ENCODE data around the gene PSEN1.

PSEN1 gene

GRCh38 chr14:73223049-73223448, 86.7 kb downstream of the PSEN1 start:
- no peaks in the 10 kb centered on the region for H3K9me3 ChIP-seq (ENCODE audit: control insufficient read depth, insufficient read depth, low read length)
- H3K27me3 ChIP-seq (ENCODE audit: control insufficient read depth, low read length): no peaks in the 10 kb centered on the region
- H3K79me2 ChIP-seq (ENCODE audit: control insufficient read depth, low read length): no peaks in the 10 kb centered on the region
- no peak for TF ChIP-seq EZH2phosphoT487 (IDR thresholded peaks at IDR 0.05; ENCODE audit: borderline replicate concordance, low read length)
- TF ChIP-seq, protein P1, sequence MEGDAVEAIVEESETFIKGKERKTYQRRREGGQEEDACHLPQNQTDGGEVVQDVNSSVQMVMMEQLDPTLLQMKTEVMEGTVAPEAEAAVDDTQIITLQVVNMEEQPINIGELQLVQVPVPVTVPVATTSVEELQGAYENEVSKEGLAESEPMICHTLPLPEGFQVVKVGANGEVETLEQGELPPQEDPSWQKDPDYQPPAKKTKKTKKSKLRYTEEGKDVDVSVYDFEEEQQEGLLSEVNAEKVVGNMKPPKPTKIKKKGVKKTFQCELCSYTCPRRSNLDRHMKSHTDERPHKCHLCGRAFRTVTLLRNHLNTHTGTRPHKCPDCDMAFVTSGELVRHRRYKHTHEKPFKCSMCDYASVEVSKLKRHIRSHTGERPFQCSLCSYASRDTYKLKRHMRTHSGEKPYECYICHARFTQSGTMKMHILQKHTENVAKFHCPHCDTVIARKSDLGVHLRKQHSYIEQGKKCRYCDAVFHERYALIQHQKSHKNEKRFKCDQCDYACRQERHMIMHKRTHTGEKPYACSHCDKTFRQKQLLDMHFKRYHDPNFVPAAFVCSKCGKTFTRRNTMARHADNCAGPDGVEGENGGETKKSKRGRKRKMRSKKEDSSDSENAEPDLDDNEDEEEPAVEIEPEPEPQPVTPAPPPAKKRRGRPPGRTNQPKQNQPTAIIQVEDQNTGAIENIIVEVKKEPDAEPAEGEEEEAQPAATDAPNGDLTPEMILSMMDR (IDR thresholded peaks at IDR 0.05; ENCODE audit: low read depth, low read length, poor library complexity, severe bottlenecking): no peak
- no peaks in the 10 kb centered on the region for H4K20me1 ChIP-seq (ENCODE audit: control insufficient read depth, insufficient read depth, low read depth, low read length)
- H3K36me3 ChIP-seq (ENCODE audit: control insufficient read depth, low read length): peaks cover 11% of the 10 kb centered on the region
- H3K9me2 ChIP-seq (replicated peaks; ENCODE audit: control insufficient read depth, low read length): no peaks in the 10 kb centered on the region
- no peaks in the 10 kb centered on the region; the same call in 1 of the 2 replicates for H3F3A ChIP-seq (ENCODE audit: control insufficient read depth, insufficient read depth)
- peak overlapping the region; percentile 51 for H3K4me2 ChIP-seq (ENCODE audit: low read length)
- H3K4me3 ChIP-seq (ENCODE audit: low read length): peak overlapping the region; percentile 21
- peak overlapping the region; percentile 27 for H3K27ac ChIP-seq (ENCODE audit: low read depth, low read length)
- peaks cover 35% of the 10 kb centered on the region for H3K4me1 ChIP-seq (ENCODE audit: control insufficient read depth, low read length)

GRCh38 chr14:73225496-73225895, 89.2 kb downstream of the PSEN1 start:
- Histone ChIP-seq H4K20me1 (ENCODE audit: control insufficient read depth, insufficient read depth, low read depth, low read length) (no peaks in the 10 kb centered on the region), H3K36me3 (ENCODE audit: control insufficient read depth, low read length) (no peaks in the 10 kb centered on the region), H3K4me3 (ENCODE audit: low read length) (no peak overlapping the region), H3K4me2 (ENCODE audit: low read length) (no peak overlapping the region), H3K79me2 (ENCODE audit: control insufficient read depth, low read length) (no peaks in the 10 kb centered on the region), H3K4me1 (ENCODE audit: control insufficient read depth, low read length) (peaks cover 35% of the 10 kb centered on the region), H3K27ac (ENCODE audit: low read depth, low read length) (no peak overlapping the region), H3K9me3 (ENCODE audit: control insufficient read depth, insufficient read depth, low read length) (no peaks in the 10 kb centered on the region), H3K27me3 (ENCODE audit: control insufficient read depth, low read length) (no peaks in the 10 kb centered on the region), H3F3A (ENCODE audit: control insufficient read depth, insufficient read depth) (no peaks in the 10 kb centered on the region; the same call in 1 of the 2 replicates), H3K9me2 (replicated peaks; ENCODE audit: control insufficient read depth, low read length) (no peaks in the 10 kb centered on the region)
- TF ChIP-seq, protein P1 (IDR thresholded peaks at IDR 0.05; ENCODE audit: low read depth, low read length, poor library complexity, severe bottlenecking): no peak
- no peak for TF ChIP-seq EZH2phosphoT487 (IDR thresholded peaks at IDR 0.05; ENCODE audit: borderline replicate concordance, low read length)

DNA sequence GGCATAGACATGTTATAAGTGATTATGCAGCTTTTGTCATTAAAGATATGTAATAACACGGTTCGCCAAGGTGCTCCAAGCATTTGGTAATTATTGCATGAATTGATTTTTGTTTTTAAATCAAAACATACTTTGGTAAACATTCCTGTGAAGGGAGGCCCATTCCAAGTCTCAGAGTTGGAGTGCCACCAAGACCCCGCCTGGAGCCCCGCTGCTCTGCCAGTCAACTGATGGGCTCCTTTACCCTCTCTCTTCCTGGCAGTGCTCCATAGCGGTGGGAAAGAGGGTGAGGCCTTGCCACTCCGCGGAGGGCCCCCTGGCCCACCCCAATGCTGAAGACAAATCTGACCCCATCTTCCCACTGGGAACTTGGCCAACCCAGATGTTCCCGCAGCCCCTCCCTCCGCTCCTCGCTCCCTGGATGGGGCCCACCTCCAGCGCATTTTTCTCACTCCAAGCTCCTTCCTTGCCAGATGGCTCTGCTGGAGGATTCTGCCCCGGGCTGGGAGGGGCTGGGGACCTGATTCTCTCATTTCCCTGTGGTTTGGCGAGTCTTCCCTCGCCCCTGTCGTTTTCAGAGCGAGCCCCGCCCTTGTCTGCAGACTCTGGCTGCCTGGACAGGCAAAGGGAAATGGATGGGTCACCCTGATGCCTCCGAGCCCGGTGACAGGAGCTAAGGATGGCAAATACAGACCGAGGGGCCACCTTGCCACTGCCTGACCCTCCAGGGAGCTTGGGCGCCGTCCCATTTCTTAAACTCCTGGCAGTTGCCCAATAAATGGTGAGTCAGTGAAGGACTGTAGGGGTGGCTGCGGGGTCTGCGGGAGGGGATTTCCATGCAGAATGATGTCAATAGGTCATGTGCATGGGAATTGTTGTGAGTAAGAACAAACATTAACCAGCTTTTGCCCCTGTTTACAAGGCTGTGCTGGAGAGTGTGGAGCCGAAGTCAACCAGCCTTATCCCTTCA, 91.8 kb downstream of the PSEN1 start:
- H3K36me3 ChIP-seq (ENCODE audit: control insufficient read depth, low read length): no peaks in the 10 kb centered on the region
- H3K4me2 ChIP-seq (ENCODE audit: low read length): no peak overlapping the region
- H3K27ac ChIP-seq (ENCODE audit: low read depth, low read length): no peak overlapping the region
- H3K79me2 ChIP-seq (ENCODE audit: control insufficient read depth, low read length): no peaks in the 10 kb centered on the region
- peaks cover 10% of the 10 kb centered on the region; the same call in 1 of the 2 replicates for H3K27me3 ChIP-seq (ENCODE audit: control insufficient read depth, low read length)
- H3K9me2 ChIP-seq (replicated peaks; ENCODE audit: control insufficient read depth, low read length): no peaks in the 10 kb centered on the region
- no peak for TF ChIP-seq EZH2phosphoT487 (IDR thresholded peaks at IDR 0.05; ENCODE audit: borderline replicate concordance, low read length)
- TF ChIP-seq, protein P1 (IDR thresholded peaks at IDR 0.05; ENCODE audit: low read depth, low read length, poor library complexity, severe bottlenecking): no peak
- no peak overlapping the region for H3K4me3 ChIP-seq (ENCODE audit: low read length)
- no peaks in the 10 kb centered on the region for H4K20me1 ChIP-seq (ENCODE audit: control insufficient read depth, insufficient read depth, low read depth, low read length)
- peaks cover 20% of the 10 kb centered on the region for H3K4me1 ChIP-seq (ENCODE audit: control insufficient read depth, low read length)
- H3F3A ChIP-seq (ENCODE audit: control insufficient read depth, insufficient read depth): no peaks in the 10 kb centered on the region; the same call in 1 of the 2 replicates
- H3K9me3 ChIP-seq (ENCODE audit: control insufficient read depth, insufficient read depth, low read length): no peaks in the 10 kb centered on the region
